Neural crest cell (in vitro differentiated cells): ENCODE data around the gene ADCY5. TPM values are rescaled to one million over a fixed set of nuclear protein-coding genes. Genes with fewer than 3 reads are reported as not detected.
A peak's percentile ranks its signal among the peaks of the same experiment; 100 is the strongest.

Experiments used
- DNase-seq: peaks from one replicate; pipeline ENCODE4 v3.0.0; 2021; ENCODE audit warnings: low read depth, mixed read lengths, low spot score
- H3K27ac Mint-ChIP-seq: one replicate; pipeline ENCODE4 v1.8.0; 2021; ENCODE audit warnings: mild to moderate bottlenecking, mixed read lengths; ENCODE audit not compliant: unreplicated experiment
- H3K27me3 Mint-ChIP-seq: 2 replicates; pipeline ENCODE4 v1.8.0; 2021; ENCODE audit warnings: low read depth, mild to moderate bottlenecking, mixed read lengths
- H3K36me3 Mint-ChIP-seq: 2 replicates; pipeline ENCODE4 v1.8.0; 2021; ENCODE audit warnings: low read depth, mild to moderate bottlenecking, mixed read lengths
- H3K4me1 Mint-ChIP-seq: 2 replicates; pipeline ENCODE4 v1.8.0; 2021; ENCODE audit warnings: mixed read lengths
- H3K4me3 Mint-ChIP-seq: one replicate; pipeline ENCODE4 v1.8.0; 2021; ENCODE audit warnings: mild to moderate bottlenecking, mixed read lengths
- H3K9me3 Mint-ChIP-seq: 2 replicates; pipeline ENCODE4 v1.8.0; 2021; ENCODE audit warnings: mixed read lengths
- CTCF ChIP-seq: fragments of 200-600 bp; sonication (generic); conservative IDR thresholded peaks from 2 replicates; pipeline ENCODE4 v1.5.0; 2021; ENCODE audit warnings: antibody characterized with exemption, mild to moderate bottlenecking
- total RNA-seq: library from RNA; stranded (reverse); gene quantifications from 2 replicates; pipeline ENCODE4 v1.2.1, GENCODE V29; 2021

ADCY5 gene
- total RNA-seq, 1 donor from 2014 or later = 2.2 TPM

DNA sequence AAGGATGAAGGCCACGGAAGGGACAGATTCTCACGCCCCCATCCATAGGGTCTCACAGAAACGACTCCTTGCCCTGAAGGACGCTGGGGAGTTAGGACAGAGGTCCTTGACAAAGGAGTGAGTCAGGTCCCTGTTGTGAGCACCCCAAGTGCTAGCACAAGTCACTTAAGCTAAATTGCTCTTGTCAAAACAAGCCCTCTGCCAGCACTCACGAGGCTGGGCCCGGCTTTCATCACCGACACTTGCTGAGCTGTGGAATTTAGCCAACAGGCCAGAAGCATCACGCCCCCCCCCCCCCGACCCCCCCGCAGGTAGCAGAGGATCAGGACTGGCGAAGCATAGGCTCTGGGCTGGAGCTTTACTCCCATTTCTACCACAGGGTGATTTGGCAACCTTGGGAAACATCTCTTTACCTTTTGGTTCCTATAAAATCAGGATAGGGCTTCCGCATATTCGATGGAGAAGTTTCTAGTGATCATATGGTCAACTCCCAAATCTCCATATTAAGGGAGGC lies 75.4 kb downstream of the ADCY5 start:
- no peak for DNase-seq
- H3K36me3 Mint-ChIP-seq = no peaks in the 10 kb centered on the region
- H3K27me3 Mint-ChIP-seq = no peaks in the 10 kb centered on the region
- peak overlapping the region; percentile 85 for H3K27ac Mint-ChIP-seq
- H3K9me3 Mint-ChIP-seq = no peaks in the 10 kb centered on the region
- H3K4me1 Mint-ChIP-seq = peaks cover 13% of the 10 kb centered on the region
- no peak for TF ChIP-seq CTCF
- H3K4me3 Mint-ChIP-seq = no peak overlapping the region

DNA sequence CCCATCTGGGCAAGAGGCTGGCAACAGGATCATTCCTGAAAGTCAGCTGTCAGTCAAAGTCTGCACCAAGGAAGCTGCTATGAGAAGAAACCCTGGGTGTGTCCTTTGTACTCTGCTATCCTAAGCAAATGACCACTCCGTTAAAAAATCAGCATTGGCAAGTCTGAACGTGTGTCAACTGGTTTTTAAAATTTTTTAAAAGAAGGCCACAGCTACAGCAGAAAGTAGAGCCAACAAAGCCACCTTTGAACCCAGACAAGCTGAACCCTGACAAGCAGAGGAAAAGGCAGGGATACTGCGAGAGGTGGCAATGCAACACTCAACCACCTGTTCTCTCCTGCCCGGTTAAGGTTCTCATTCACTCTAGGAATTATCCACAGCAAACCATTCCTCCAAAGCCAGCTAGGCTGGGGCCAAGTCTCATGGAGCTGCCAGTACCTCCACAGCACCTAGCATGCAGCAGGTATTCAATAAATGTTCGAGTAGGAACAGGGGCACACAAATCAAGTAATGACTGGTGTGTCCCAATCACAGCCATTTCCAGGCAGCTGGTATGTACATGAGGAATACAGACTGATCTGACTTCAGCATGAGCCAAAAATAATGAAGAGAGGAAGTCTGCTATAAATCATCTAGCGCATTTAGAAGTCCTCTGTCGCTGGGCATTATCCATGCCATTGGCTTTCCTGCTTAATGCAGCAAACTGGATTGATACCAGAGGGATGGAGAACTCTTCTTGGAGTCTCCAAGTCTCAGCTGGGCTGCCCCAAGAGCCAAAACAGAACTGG lies 76.0 kb downstream of the ADCY5 start:
- H3K4me3 Mint-ChIP-seq = no peak overlapping the region
- H3K36me3 Mint-ChIP-seq = no peaks in the 10 kb centered on the region
- no peaks in the 10 kb centered on the region for H3K9me3 Mint-ChIP-seq
- H3K4me1 Mint-ChIP-seq = peaks cover 13% of the 10 kb centered on the region
- TF ChIP-seq CTCF = no peak
- H3K27me3 Mint-ChIP-seq = no peaks in the 10 kb centered on the region
- no peak for DNase-seq
- no peak overlapping the region for H3K27ac Mint-ChIP-seq

DNA sequence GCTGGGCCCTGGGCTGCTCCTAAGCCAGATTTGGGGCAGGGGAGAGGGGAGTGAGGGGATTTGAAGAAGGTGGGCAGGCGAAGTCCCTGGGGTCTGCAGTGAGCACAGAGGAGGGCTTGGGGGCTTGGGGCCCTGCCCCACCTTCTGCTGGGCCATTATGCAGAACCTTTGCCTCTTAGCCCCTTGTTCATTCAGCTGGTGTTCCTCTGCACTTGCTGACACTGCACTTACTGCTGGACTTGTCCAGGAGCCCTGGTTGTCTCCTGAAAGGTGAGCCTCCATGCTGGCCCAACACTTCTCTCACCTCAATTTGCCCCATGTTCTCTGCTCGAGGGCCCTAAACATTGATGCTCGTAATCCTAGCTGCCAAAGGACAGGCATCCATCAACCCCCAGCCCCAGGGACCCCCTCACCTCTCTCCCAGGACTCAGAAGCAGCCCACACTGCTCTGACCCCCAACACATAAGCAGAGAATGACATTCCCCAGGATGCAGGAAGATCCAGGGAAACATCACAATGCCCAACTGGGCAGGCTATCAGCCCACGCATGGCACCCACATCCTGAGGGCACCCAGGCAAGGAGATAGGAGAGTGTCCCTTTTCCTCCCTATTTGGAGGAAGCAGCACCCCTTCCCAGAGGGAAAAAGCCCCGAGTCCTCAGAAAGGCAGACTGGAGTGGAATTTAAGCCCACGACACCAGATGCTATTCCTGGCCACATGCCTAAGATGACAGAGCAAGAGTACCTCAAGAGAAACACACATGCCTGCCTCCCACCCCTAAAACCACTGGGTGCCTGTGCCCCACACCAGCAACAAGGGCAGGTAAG lies 76.8 kb downstream of the ADCY5 start:
- Mint-ChIP-seq H3K36me3 (no peaks in the 10 kb centered on the region), H3K4me1 (peaks cover 9% of the 10 kb centered on the region), H3K4me3 (no peak overlapping the region), H3K27ac (peak overlapping the region; percentile 80), H3K27me3 (no peaks in the 10 kb centered on the region), H3K9me3 (no peaks in the 10 kb centered on the region)
- no peak for DNase-seq
- TF ChIP-seq CTCF = no peak

DNA sequence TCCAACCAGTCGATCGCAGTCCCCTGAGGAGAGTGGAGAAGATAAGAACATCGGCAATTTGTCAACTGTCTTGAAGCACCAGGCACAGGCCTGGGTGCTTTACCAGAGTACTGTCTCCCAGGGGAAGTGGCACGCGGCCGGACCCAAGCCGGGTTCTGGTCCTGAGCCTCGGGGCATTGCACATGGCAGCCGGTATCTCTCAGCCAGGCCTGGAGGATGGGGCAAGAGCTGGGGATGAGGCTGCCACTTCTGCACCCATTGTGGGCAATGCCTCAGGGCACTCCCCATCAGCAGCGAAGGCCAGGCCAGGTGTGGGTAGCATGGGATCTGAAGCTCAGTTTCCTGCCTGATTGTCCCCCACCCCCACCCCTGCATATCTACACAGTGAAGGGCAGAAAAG lies 77.5 kb downstream of the ADCY5 start:
- Mint-ChIP-seq H3K4me3 (no peak overlapping the region), H3K9me3 (no peaks in the 10 kb centered on the region), H3K36me3 (no peaks in the 10 kb centered on the region), H3K27ac (no peak overlapping the region), H3K4me1 (peaks cover 3% of the 10 kb centered on the region), H3K27me3 (no peaks in the 10 kb centered on the region)
- DNase-seq = no peak
- no peak for TF ChIP-seq CTCF

DNA sequence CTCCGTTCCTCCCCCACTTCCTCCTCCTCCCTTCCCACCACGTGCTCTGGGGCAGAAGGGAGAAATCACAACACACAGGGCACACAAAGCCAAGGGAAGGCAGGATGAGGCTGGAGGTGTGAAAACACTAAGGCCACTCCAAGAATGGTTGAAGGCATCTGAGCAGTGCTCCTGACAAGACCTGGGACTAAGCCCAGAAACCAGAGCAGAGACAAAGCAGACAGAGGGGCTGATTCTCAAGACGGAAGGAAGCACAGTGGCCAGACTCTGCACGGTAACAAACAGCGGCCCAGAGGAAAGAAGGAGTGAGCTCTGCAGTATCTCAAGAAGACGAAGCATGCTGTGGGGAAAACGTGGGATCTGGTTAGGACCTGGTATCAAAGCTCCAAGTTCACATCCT lies 78.1 kb downstream of the ADCY5 start:
- Mint-ChIP-seq H3K27ac (no peak overlapping the region), H3K27me3 (no peaks in the 10 kb centered on the region), H3K4me1 (no peaks in the 10 kb centered on the region), H3K36me3 (no peaks in the 10 kb centered on the region), H3K4me3 (no peak overlapping the region), H3K9me3 (no peaks in the 10 kb centered on the region)
- DNase-seq = no peak
- no peak for TF ChIP-seq CTCF
